HCT116 (cell line): Measurements from ENCODE around the gene ANKRD44. TPM values are rescaled to one million over a fixed set of nuclear protein-coding genes. Genes with fewer than 3 reads are reported as not detected.

Experiments used
- ATAC-seq: fragments of 200-7000 bp; cut with Tn5 transposase; 2 replicates; pipeline ENCODE4 v1.9.1; 2020; ENCODE audit warnings: mild to moderate bottlenecking, moderate library complexity
- BruUV-seq: library from RNA; stranded (reverse); fragments of 400-500 nt; replicated peaks from 2 replicates; lab custom pipeline; 2021; lab: Mats Ljungman, UMichigan
- CTCF ChIA-PET: fragments of 300-600 bp; sonication (Branson Sonifier 250); formaldehyde crosslinking; loops from one replicate; lab custom pipeline; 2021; ENCODE audit warnings: antibody characterized with exemption; lab: Charles Lee
- POLR2A ChIA-PET: fragments of 300-600, 350-600 bp; sonication (Branson Sonifier 250); formaldehyde crosslinking; loops from one replicate; lab custom pipeline; 2021; ENCODE audit warnings: antibody characterized with exemption; lab: Charles Lee
- RAD21 ChIA-PET, 2 experiments: fragments of 300-600 bp; sonication (Branson Sonifier 250); formaldehyde crosslinking; loops; one replicate each; lab custom pipeline; 2023; ENCODE audit warnings: low total read pairs in 2 of 2; ENCODE audit not compliant: uncharacterized antibody in 2 of 2, unreplicated experiment in 2 of 2, low non-redundant PET in 1 of 2; lab: Charles Lee
- DNase-seq: peaks from one replicate; pipeline ENCODE4 v3.0.0-alpha.2; 2010; ENCODE audit warnings: low read depth, low spot score
- H2AFZ ChIP-seq: fragments of 200-600 bp; shearing (Covaris generic), sonication (generic); 2 replicates; pipeline ENCODE4 v1.6.1; 2017; ENCODE audit warnings: low read depth, mixed run types, mixed read lengths, antibody characterized with exemption, low read length; ENCODE audit not compliant: poor library complexity, severe bottlenecking
- H3K27ac ChIP-seq: 2 replicates; pipeline ENCODE4 v1.5.1; 2012; ENCODE audit warnings: low read depth, low read length
- H3K27me3 ChIP-seq: fragments of 200-600 bp; sonication (generic); 2 replicates; pipeline ENCODE4 v1.6.1; 2016; ENCODE audit warnings: mixed run types, low read length, mixed read lengths; ENCODE audit not compliant: insufficient read depth
- H3K36me3 ChIP-seq, 2 experiments: fragments of 200-500 bp in 1 of 2; fragments of 200-600 bp in 1 of 2; sonication (Bioruptor generic) in 1 of 2; sonication (generic) in 1 of 2; 2 replicates each; pipeline versions ENCODE4 v1.5.1 to v1.6.1; 2014 to 2016; ENCODE audit warnings: low read length in 2 of 2, inconsistent platforms in 1 of 2, mixed read lengths in 1 of 2, mixed run types in 1 of 2; ENCODE audit not compliant: insufficient read depth in 2 of 2, control insufficient read depth in 1 of 2
- H3K4me1 ChIP-seq, 2 experiments: fragments of 200-600 bp in 1 of 2; sonication (generic) in 1 of 2; 2 replicates each; pipeline versions ENCODE4 v1.5.1 to v1.6.1; 2012 to 2017; ENCODE audit warnings: low read length in 2 of 2, inconsistent platforms in 1 of 2, mild to moderate bottlenecking in 1 of 2, mixed read lengths in 1 of 2, mixed run types in 1 of 2, moderate library complexity in 1 of 2; ENCODE audit not compliant: insufficient read depth in 2 of 2, control insufficient read depth in 1 of 2
- H3K4me2 ChIP-seq: fragments of 200-600 bp; sonication (generic); 2 replicates; pipeline ENCODE4 v1.6.1; 2017; ENCODE audit warnings: mixed run types, low read length, mixed read lengths
- H3K4me3 ChIP-seq, 2 experiments: fragments of 200-600 bp in 1 of 2; sonication (generic) in 1 of 2; replicated peaks in 1 of 2; 2 replicates each; pipeline ENCODE4 v1.5.1; 2011 to 2016; ENCODE audit warnings: low read length in 2 of 2, control low read depth in 1 of 2, low read depth in 1 of 2, mild to moderate bottlenecking in 1 of 2, mixed read lengths in 1 of 2, mixed run types in 1 of 2
- H3K79me2 ChIP-seq: fragments of 200-600 bp; sonication (generic); 2 replicates; pipeline ENCODE4 v1.6.1; 2017; ENCODE audit warnings: mild to moderate bottlenecking, mixed run types, low read length, moderate library complexity, mixed read lengths; ENCODE audit not compliant: insufficient read depth
- H3K9ac ChIP-seq: fragments of 200-600 bp; sonication (generic); 2 replicates; pipeline ENCODE4 v1.6.1; 2016; ENCODE audit warnings: low read length, mixed read lengths
- H3K9me2 ChIP-seq: fragments of 200-600 bp; sonication (generic), shearing (Covaris generic); 2 replicates; pipeline ENCODE4 v1.6.1; 2017; ENCODE audit warnings: mixed run types, mild to moderate bottlenecking, moderate library complexity; ENCODE audit not compliant: insufficient read depth
- H3K9me3 ChIP-seq, 2 experiments: fragments of 200-500 bp in 1 of 2; fragments of 200-600 bp in 1 of 2; sonication (Bioruptor generic) in 1 of 2; sonication (generic) in 1 of 2; 2 replicates each; pipeline ENCODE4 v1.6.1; 2014 to 2017; ENCODE audit warnings: low read length in 2 of 2, mixed read lengths in 2 of 2, inconsistent platforms in 1 of 2, low read depth in 1 of 2, mild to moderate bottlenecking in 1 of 2, mixed run types in 1 of 2, moderate library complexity in 1 of 2; ENCODE audit not compliant: control insufficient read depth in 1 of 2, insufficient read depth in 1 of 2
- H4K20me1 ChIP-seq: fragments of 200-600 bp; sonication (generic), shearing (Covaris generic); 2 replicates; pipeline ENCODE4 v1.6.1; 2017; ENCODE audit warnings: mixed run types, mild to moderate bottlenecking, moderate library complexity; ENCODE audit not compliant: insufficient read depth
- CEBPB ChIP-seq: IDR thresholded peaks from 2 replicates; pipeline ENCODE4 v1.6.1; 2012; ENCODE audit warnings: low read depth
- EZH2 ChIP-seq: fragments of 200-600 bp; sonication (generic); IDR thresholded peaks from 2 replicates; pipeline ENCODE4 v1.6.1; 2017; ENCODE audit warnings: antibody characterized with exemption, mixed run types
- EZH2phosphoT487 ChIP-seq: fragments of 200-600 bp; IDR thresholded peaks from 2 replicates; pipeline ENCODE4 v1.6.1; 2018; ENCODE audit warnings: antibody characterized with exemption, borderline replicate concordance
- POLR2A ChIP-seq: IDR thresholded peaks from 2 replicates; pipeline ENCODE4 v1.7.0; 2011; ENCODE audit warnings: borderline replicate concordance; ENCODE audit not compliant: insufficient read depth, insufficient read length; ENCODE audit errors: extremely low read depth
- TCF7L2 ChIP-seq: IDR thresholded peaks from 2 replicates; pipeline ENCODE4 v1.7.0; 2011; ENCODE audit warnings: borderline replicate concordance, inconsistent platforms; ENCODE audit not compliant: insufficient read depth, insufficient read length; ENCODE audit errors: extremely low read depth
- YY1 ChIP-seq: IDR thresholded peaks from 2 replicates; pipeline ENCODE4 v1.6.1; 2011; ENCODE audit warnings: low read length, low read depth, moderate library complexity, mild to moderate bottlenecking; ENCODE audit not compliant: insufficient replicate concordance; ENCODE audit errors: extremely low read depth
- ZFX ChIP-seq: fragments of 450-650 bp; IDR thresholded peaks from 2 replicates; pipeline ENCODE4 v1.6.1; 2017
- ZNF274 ChIP-seq: fragments of 200-500 bp; sonication (Bioruptor generic); IDR thresholded peaks from 2 replicates; pipeline ENCODE4 v1.6.1; 2014; ENCODE audit warnings: mild to moderate bottlenecking, low read depth, low read length, inconsistent platforms
- intact Hi-C: fragments of 100-400 bp; cut with micrococcal nuclease; formaldehyde crosslinking; loops from 2 replicates; pipeline ENCODE4 v1.10.0; 2022
- total RNA-seq: library from RNA; stranded (reverse); gene quantifications from one replicate; pipeline ENCODE4 v1.2.1, GENCODE V29; 2021; ENCODE audit not compliant: unreplicated experiment
- TF ChIP-seq, protein P1 (sequence below): IDR thresholded peaks from 2 replicates; pipeline ENCODE4 v1.6.1; 2012
- TF ChIP-seq, protein P2 (sequence below), 3 experiments: fragments of 200-600 bp in 1 of 3; sonication (generic) in 1 of 3; IDR thresholded peaks in 2 of 3; conservative IDR thresholded peaks in 1 of 3; 2 replicates each; pipeline ENCODE4 v1.5.1; 2012 to 2017; ENCODE audit warnings: low read depth in 2 of 3, low read length in 2 of 3, antibody characterized with exemption in 1 of 3, borderline replicate concordance in 1 of 3, control low read depth in 1 of 3, mild to moderate bottlenecking in 1 of 3, mixed read lengths in 1 of 3, mixed run types in 1 of 3, moderate library complexity in 1 of 3; ENCODE audit not compliant: insufficient read depth in 1 of 3
- TF ChIP-seq, protein P3 (sequence below): IDR thresholded peaks from 2 replicates; pipeline ENCODE4 v1.6.1; 2011; ENCODE audit warnings: mild to moderate bottlenecking, low read length, moderate library complexity; ENCODE audit not compliant: insufficient replicate concordance; ENCODE audit errors: extremely low read depth

Gene ANKRD44
- total RNA-seq, 1 experiment from 2014 or later = 2.7 TPM

DNA sequence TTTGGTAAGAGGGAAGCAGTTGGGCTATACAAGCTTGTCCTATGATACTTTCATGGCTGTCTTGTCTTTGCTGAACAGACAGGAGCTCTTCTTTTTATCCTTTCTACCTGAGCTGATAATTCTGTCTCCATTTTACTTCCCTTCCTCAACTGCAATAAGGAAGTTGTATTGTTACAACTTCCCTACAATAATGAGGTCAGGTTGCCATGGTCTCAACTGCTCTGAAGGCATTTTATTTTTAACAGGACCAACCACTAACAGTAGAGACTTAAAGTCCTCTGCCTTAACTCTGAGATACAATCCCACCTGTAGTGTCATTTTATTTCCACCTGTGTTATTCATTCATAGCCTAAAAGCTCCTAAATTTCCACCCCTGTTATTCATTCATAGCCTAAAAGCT lies 265.5 kb downstream of the ANKRD44 start:
- no peak for DNase-seq
- Histone ChIP-seq H3K27ac (no peak overlapping the region), H3K9me3 (no peaks in the 10 kb centered on the region), H3K9me2 (no peaks in the 10 kb centered on the region), H3K79me2 (no peaks in the 10 kb centered on the region), H2AFZ (no peak overlapping the region), H3K4me3 (no peak overlapping the region), H3K27me3 (no peaks in the 10 kb centered on the region), H3K36me3 (no peaks in the 10 kb centered on the region), H4K20me1 (no peaks in the 10 kb centered on the region), H3K4me2 (no peak overlapping the region), H3K4me1 (no peaks in the 10 kb centered on the region), H3K9ac (no peak overlapping the region)
- TF ChIP-seq EZH2phosphoT487 (no peak), ZFX (no peak), EZH2 (no peak), ZNF274 (no peak), YY1 (no peak), CEBPB (no peak), TCF7L2 (no peak), POLR2A (no peak)
- TF ChIP-seq, protein P1, sequence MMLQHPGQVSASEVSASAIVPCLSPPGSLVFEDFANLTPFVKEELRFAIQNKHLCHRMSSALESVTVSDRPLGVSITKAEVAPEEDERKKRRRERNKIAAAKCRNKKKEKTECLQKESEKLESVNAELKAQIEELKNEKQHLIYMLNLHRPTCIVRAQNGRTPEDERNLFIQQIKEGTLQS = no peak
- TF ChIP-seq, protein P2, sequence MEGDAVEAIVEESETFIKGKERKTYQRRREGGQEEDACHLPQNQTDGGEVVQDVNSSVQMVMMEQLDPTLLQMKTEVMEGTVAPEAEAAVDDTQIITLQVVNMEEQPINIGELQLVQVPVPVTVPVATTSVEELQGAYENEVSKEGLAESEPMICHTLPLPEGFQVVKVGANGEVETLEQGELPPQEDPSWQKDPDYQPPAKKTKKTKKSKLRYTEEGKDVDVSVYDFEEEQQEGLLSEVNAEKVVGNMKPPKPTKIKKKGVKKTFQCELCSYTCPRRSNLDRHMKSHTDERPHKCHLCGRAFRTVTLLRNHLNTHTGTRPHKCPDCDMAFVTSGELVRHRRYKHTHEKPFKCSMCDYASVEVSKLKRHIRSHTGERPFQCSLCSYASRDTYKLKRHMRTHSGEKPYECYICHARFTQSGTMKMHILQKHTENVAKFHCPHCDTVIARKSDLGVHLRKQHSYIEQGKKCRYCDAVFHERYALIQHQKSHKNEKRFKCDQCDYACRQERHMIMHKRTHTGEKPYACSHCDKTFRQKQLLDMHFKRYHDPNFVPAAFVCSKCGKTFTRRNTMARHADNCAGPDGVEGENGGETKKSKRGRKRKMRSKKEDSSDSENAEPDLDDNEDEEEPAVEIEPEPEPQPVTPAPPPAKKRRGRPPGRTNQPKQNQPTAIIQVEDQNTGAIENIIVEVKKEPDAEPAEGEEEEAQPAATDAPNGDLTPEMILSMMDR (IDR thresholded peaks at IDR 0.05 in 2 of 3, conservative IDR thresholded peaks at IDR 0.05 in 1 of 3; ENCODE audit: borderline replicate concordance in 1 of 3, insufficient read depth in 1 of 3, low read depth in 2 of 3, low read length in 2 of 3) = no peak
- TF ChIP-seq, protein P3, sequence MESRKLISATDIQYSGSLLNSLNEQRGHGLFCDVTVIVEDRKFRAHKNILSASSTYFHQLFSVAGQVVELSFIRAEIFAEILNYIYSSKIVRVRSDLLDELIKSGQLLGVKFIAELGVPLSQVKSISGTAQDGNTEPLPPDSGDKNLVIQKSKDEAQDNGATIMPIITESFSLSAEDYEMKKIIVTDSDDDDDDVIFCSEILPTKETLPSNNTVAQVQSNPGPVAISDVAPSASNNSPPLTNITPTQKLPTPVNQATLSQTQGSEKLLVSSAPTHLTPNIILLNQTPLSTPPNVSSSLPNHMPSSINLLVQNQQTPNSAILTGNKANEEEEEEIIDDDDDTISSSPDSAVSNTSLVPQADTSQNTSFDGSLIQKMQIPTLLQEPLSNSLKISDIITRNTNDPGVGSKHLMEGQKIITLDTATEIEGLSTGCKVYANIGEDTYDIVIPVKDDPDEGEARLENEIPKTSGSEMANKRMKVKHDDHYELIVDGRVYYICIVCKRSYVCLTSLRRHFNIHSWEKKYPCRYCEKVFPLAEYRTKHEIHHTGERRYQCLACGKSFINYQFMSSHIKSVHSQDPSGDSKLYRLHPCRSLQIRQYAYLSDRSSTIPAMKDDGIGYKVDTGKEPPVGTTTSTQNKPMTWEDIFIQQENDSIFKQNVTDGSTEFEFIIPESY = no peak
- no peak for ATAC-seq
- ChIA-PET POLR2A (no interaction called here), CTCF (no interaction called here), RAD21 (no interaction called here)
- intact Hi-C loops = no loop called here
- no TSS peak for BruUV-seq
